Neuronal stem cell (in vitro differentiated cells): ENCODE data around the gene CD79A.

Experiments used
- DNase-seq: peaks from one replicate; pipeline ENCODE4 v3.0.0-alpha.2; 2013; ENCODE audit warnings: low spot score
- H2AFZ ChIP-seq: one replicate; pipeline ENCODE4 v1.6.1; 2013; ENCODE audit warnings: mild to moderate bottlenecking, low read length, inconsistent platforms
- H2AK5ac ChIP-seq: 2 replicates; pipeline ENCODE4 v1.6.1; 2013; ENCODE audit warnings: low read depth, mild to moderate bottlenecking, inconsistent platforms, low read length, moderate library complexity, mixed read lengths
- H2BK120ac ChIP-seq: 2 replicates; pipeline ENCODE4 v1.6.1; 2013; ENCODE audit warnings: low read depth, mild to moderate bottlenecking, inconsistent platforms, low read length, moderate library complexity, mixed read lengths
- H2BK12ac ChIP-seq: one replicate; pipeline ENCODE4 v1.6.1; 2013; ENCODE audit warnings: low read length, inconsistent platforms
- H2BK15ac ChIP-seq: 2 replicates; pipeline ENCODE4 v1.6.1; 2013; ENCODE audit warnings: mild to moderate bottlenecking, low read length, inconsistent platforms, mixed read lengths
- H2BK5ac ChIP-seq: one replicate; pipeline ENCODE4 v1.6.1; 2013; ENCODE audit warnings: inconsistent platforms, mild to moderate bottlenecking, low read length, moderate library complexity
- H3K14ac ChIP-seq: one replicate; pipeline ENCODE4 v1.6.1; 2013; ENCODE audit warnings: low read length, inconsistent platforms
- H3K18ac ChIP-seq: 2 replicates; pipeline ENCODE4 v1.6.1; 2013; ENCODE audit warnings: low read length, inconsistent platforms
- H3K23ac ChIP-seq: 2 replicates; pipeline ENCODE4 v1.6.1; 2013; ENCODE audit warnings: low read depth, mild to moderate bottlenecking, mixed read lengths, low read length, inconsistent platforms; ENCODE audit not compliant: poor library complexity
- H3K27ac ChIP-seq: replicated peaks from 3 replicates; pipeline ENCODE4 v1.5.1; 2013; ENCODE audit warnings: low read length, inconsistent platforms
- H3K27me3 ChIP-seq, 3 experiments: 2 replicates each; pipeline ENCODE4 v1.6.1; 2013; ENCODE audit warnings: low read length in 3 of 3, mild to moderate bottlenecking in 2 of 3, inconsistent platforms in 1 of 3, low read depth in 1 of 3, mixed read lengths in 1 of 3, moderate library complexity in 1 of 3; ENCODE audit not compliant: control insufficient read depth in 3 of 3, insufficient read depth in 3 of 3
- H3K36me3 ChIP-seq, 2 donors: replicated peaks in 1 of 2; 2 replicates each; pipeline ENCODE4 v1.6.1; 2013; ENCODE audit warnings: low read length in 2 of 2; ENCODE audit not compliant: control insufficient read depth in 2 of 2, insufficient read depth in 2 of 2
- H3K4ac ChIP-seq: 2 replicates; pipeline ENCODE4 v1.6.1; 2013; ENCODE audit warnings: inconsistent platforms, mild to moderate bottlenecking, low read length, moderate library complexity
- H3K4me1 ChIP-seq, 2 donors: 1 replicate in 1 of 2; 2 replicates in 1 of 2; pipeline ENCODE4 v1.6.1; 2013; ENCODE audit warnings: low read length in 2 of 2, low read depth in 1 of 2; ENCODE audit not compliant: control insufficient read depth in 2 of 2, insufficient read depth in 1 of 2
- H3K4me2 ChIP-seq: one replicate; pipeline ENCODE4 v1.6.1; 2013; ENCODE audit warnings: mild to moderate bottlenecking, low read length, inconsistent platforms; ENCODE audit not compliant: insufficient read depth, poor library complexity, severe bottlenecking
- H3K4me3 ChIP-seq, 2 donors: 2 replicates each; pipeline ENCODE4 v1.5.1; 2013; ENCODE audit warnings: low read length in 2 of 2, mild to moderate bottlenecking in 2 of 2, inconsistent platforms in 1 of 2, moderate library complexity in 1 of 2
- H3K79me1 ChIP-seq: one replicate; pipeline ENCODE4 v1.6.1; 2013; ENCODE audit warnings: low read depth, mild to moderate bottlenecking, inconsistent platforms, low read length, moderate library complexity
- H3K9ac ChIP-seq: one replicate; pipeline ENCODE4 v1.6.1; 2013; ENCODE audit warnings: mild to moderate bottlenecking, low read depth, low read length, inconsistent platforms; ENCODE audit not compliant: poor library complexity
- H3K9me3 ChIP-seq, 2 donors: replicated peaks in 1 of 2; 2 replicates each; pipeline versions ENCODE3 to v1.6.1; 2013; ENCODE audit warnings: low read length in 2 of 2, mild to moderate bottlenecking in 2 of 2, inconsistent platforms in 1 of 2, low read depth in 1 of 2, mixed read lengths in 1 of 2, moderate library complexity in 1 of 2; ENCODE audit not compliant: control insufficient read depth in 2 of 2, insufficient read depth in 1 of 2
- H4K8ac ChIP-seq: one replicate; pipeline ENCODE4 v1.6.1; 2013; ENCODE audit warnings: low read depth, mild to moderate bottlenecking, inconsistent platforms, low read length, moderate library complexity
- H4K91ac ChIP-seq: one replicate; pipeline ENCODE4 v1.6.1; 2013; ENCODE audit warnings: low read length, low read depth, mild to moderate bottlenecking, inconsistent platforms; ENCODE audit not compliant: poor library complexity
- WGBS, 2 donors: extraction: QIAGEN DNeasy Blood & Tissue Kit; methylation state at CpG; one replicate each; pipeline ENCODE4 v1.1.7; 2013; ENCODE audit warnings: missing lambda C conversion rate in 2 of 2, mixed read lengths in 1 of 2; ENCODE audit not compliant: insufficient read length in 2 of 2, insufficient replicate concordance in 1 of 2; ENCODE audit errors: extremely low coverage in 2 of 2; 5-methylcytosine and 5-hydroxymethylcytosine counted together

Gene CD79A

GRCh38 chr19:41906916-41907680 lies 30.0 kb downstream of the CD79A start:
- no peak overlapping the region for H3K9ac ChIP-seq
- H3K18ac ChIP-seq: no peak overlapping the region
- peak overlapping the region; percentile 73 for H3K23ac ChIP-seq
- H2BK15ac ChIP-seq: no peak overlapping the region
- H3K27me3 ChIP-seq: peaks cover 6 to 24% (median 18%) of the 10 kb centered on the region in 3 experiments
- no peak overlapping the region for H2AK5ac ChIP-seq
- H2AFZ ChIP-seq: no peak overlapping the region
- no CpG with 5 or more reads among the region's 21 CpGs for WGBS, 2 donors
- no peak overlapping the region for H3K4ac ChIP-seq
- H4K8ac ChIP-seq: no peak overlapping the region
- no peak overlapping the region for H4K91ac ChIP-seq
- DNase-seq: no peak
- no peak overlapping the region for H3K27ac ChIP-seq
- no peak overlapping the region for H3K4me3 ChIP-seq
- H3K9me3 ChIP-seq: peaks cover 0 to 2% of the 10 kb centered on the region in 2 donors
- no peak overlapping the region for H3K14ac ChIP-seq
- peaks cover 22 to 38% of the 10 kb centered on the region in 2 donors for H3K36me3 ChIP-seq
- no peak overlapping the region for H2BK12ac ChIP-seq
- no peak overlapping the region for H2BK5ac ChIP-seq
- no peak overlapping the region for H2BK120ac ChIP-seq
- peaks cover 2% of the 10 kb centered on the region for H3K79me1 ChIP-seq
- H3K4me2 ChIP-seq: no peak overlapping the region
- H3K4me1 ChIP-seq: peaks cover 0 to under 1% of the 10 kb centered on the region in 2 donors

- no peak overlapping the region for H4K91ac ChIP-seq
- no peak overlapping the region for H3K27ac ChIP-seq
- peak overlapping the region; percentile 20 for H3K23ac ChIP-seq
- H3K4me3 ChIP-seq: no peak overlapping the region
- peaks cover 14 to 34% (median 26%) of the 10 kb centered on the region in 3 experiments for H3K27me3 ChIP-seq
- no peak overlapping the region for H3K14ac ChIP-seq
- H2AFZ ChIP-seq: no peak overlapping the region
- no peak overlapping the region for H2BK120ac ChIP-seq
- no peak overlapping the region for H2AK5ac ChIP-seq
- no peak overlapping the region for H3K4ac ChIP-seq
- no CpG with 5 or more reads among the region's 25 CpGs for WGBS, 2 donors
- no peak overlapping the region for H2BK5ac ChIP-seq
- H2BK12ac ChIP-seq: no peak overlapping the region
- no peak overlapping the region for H4K8ac ChIP-seq
- DNase-seq: no peak
- peaks cover 0 to 4% of the 10 kb centered on the region in 2 donors for H3K4me1 ChIP-seq
- peaks cover 16 to 27% of the 10 kb centered on the region in 2 donors for H3K36me3 ChIP-seq
- H2BK15ac ChIP-seq: no peak overlapping the region
- H3K9me3 ChIP-seq: peaks cover 0 to 2% of the 10 kb centered on the region in 2 donors
- H3K79me1 ChIP-seq: peaks cover 2% of the 10 kb centered on the region
- H3K9ac ChIP-seq: peak overlapping the region; percentile 4
- H3K18ac ChIP-seq: no peak overlapping the region
- no peak overlapping the region for H3K4me2 ChIP-seq
These were observed 31.0 kb downstream of the CD79A start for GRCh38 chr19:41907994-41908615.

GRCh38 chr19:41908724-41909464 lies 31.8 kb downstream of the CD79A start:
- no peaks in the 10 kb centered on the region for H3K79me1 ChIP-seq
- H3K36me3 ChIP-seq: peaks cover 12 to 20% of the 10 kb centered on the region in 2 donors
- H4K91ac ChIP-seq: no peak overlapping the region
- H2BK120ac ChIP-seq: no peak overlapping the region
- H2BK12ac ChIP-seq: no peak overlapping the region
- no peak overlapping the region for H3K9ac ChIP-seq
- WGBS, 2 donors: no CpG with 5 or more reads among the region's 11 CpGs
- H2BK15ac ChIP-seq: no peak overlapping the region
- no peak overlapping the region for H2BK5ac ChIP-seq
- DNase-seq: no peak
- no peak overlapping the region for H3K4me3 ChIP-seq
- no peak overlapping the region for H2AK5ac ChIP-seq
- H3K27ac ChIP-seq: no peak overlapping the region
- H3K14ac ChIP-seq: no peak overlapping the region
- H2AFZ ChIP-seq: no peak overlapping the region
- peaks cover 0 to 4% of the 10 kb centered on the region in 2 donors for H3K4me1 ChIP-seq
- no peak overlapping the region for H3K23ac ChIP-seq
- H3K9me3 ChIP-seq: peaks cover 0 to 2% of the 10 kb centered on the region in 2 donors
- H4K8ac ChIP-seq: no peak overlapping the region
- H3K4me2 ChIP-seq: no peak overlapping the region
- H3K18ac ChIP-seq: no peak overlapping the region
- no peak overlapping the region for H3K4ac ChIP-seq
- peaks cover 21 to 42% (median 33%) of the 10 kb centered on the region in 3 experiments for H3K27me3 ChIP-seq

GRCh38 chr19:41909706-41910105 lies 32.6 kb downstream of the CD79A start:
- H3K9me3 ChIP-seq: peaks cover 0 to 2% of the 10 kb centered on the region in 2 donors
- H2AK5ac ChIP-seq: no peak overlapping the region
- no peak overlapping the region for H4K91ac ChIP-seq
- WGBS, 2 donors: no CpG with 5 or more reads among the region's 13 CpGs
- no peak overlapping the region for H4K8ac ChIP-seq
- H3K14ac ChIP-seq: no peak overlapping the region
- H2BK12ac ChIP-seq: no peak overlapping the region
- H3K27ac ChIP-seq: no peak overlapping the region
- no peak overlapping the region for H2AFZ ChIP-seq
- H3K23ac ChIP-seq: no peak overlapping the region
- H3K4ac ChIP-seq: no peak overlapping the region
- H3K4me3 ChIP-seq: no peak overlapping the region
- H2BK15ac ChIP-seq: no peak overlapping the region
- no peak overlapping the region for H2BK120ac ChIP-seq
- no peak for DNase-seq
- no peaks in the 10 kb centered on the region for H3K79me1 ChIP-seq
- H2BK5ac ChIP-seq: no peak overlapping the region
- peaks cover 24 to 50% (median 40%) of the 10 kb centered on the region in 3 experiments for H3K27me3 ChIP-seq
- H3K4me1 ChIP-seq: peaks cover 0 to 4% of the 10 kb centered on the region in 2 donors
- no peak overlapping the region for H3K4me2 ChIP-seq
- H3K9ac ChIP-seq: no peak overlapping the region
- H3K18ac ChIP-seq: no peak overlapping the region
- H3K36me3 ChIP-seq: peaks cover 6 to 13% of the 10 kb centered on the region in 2 donors
